Bone marrow (tissue), 2 donors: ENCODE results near the gene ENOX1.
"Not testable (repeated sequence)": the region's sequence is repeated elsewhere in the genome, so short reads cannot be mapped to it uniquely, and the experiment has no call there.

ENCODE experiments used
- DNase-seq, 2 donors: peaks; one replicate each; lab custom pipeline; 2025; lab: John Stamatoyannopoulos, UW

ENOX1 gene

GRCh38 chr13:43431841-43432240, 354.9 kb downstream of the ENOX1 start:
- DNase-seq, result no peak

- DNase-seq, result no peak
These were observed 355.5 kb downstream of the ENOX1 start for GRCh38 chr13:43431290-43431716.

- DNase-seq, result no peak
These were observed 358.1 kb downstream of the ENOX1 start for GRCh38 chr13:43428545-43429296.

- DNase-seq, result no peak
These were observed 360.4 kb downstream of the ENOX1 start for GRCh38 chr13:43426355-43426754.

- DNase-seq, result no peak
These were observed 361.5 kb downstream of the ENOX1 start for GRCh38 chr13:43425234-43425633.

- no peak for DNase-seq
These were observed 362.4 kb downstream of the ENOX1 start for GRCh38 chr13:43424412-43424811.

- DNase-seq, result no peak
These were observed 364.7 kb downstream of the ENOX1 start for GRCh38 chr13:43422116-43422515.

- not testable (repeated sequence) for DNase-seq
These were observed 369.9 kb downstream of the ENOX1 start for GRCh38 chr13:43416842-43417241.

- not testable (repeated sequence) for DNase-seq
These were observed 370.4 kb downstream of the ENOX1 start for GRCh38 chr13:43416408-43416807.

- not testable (repeated sequence) for DNase-seq
These were observed 370.8 kb downstream of the ENOX1 start for GRCh38 chr13:43415903-43416391.

GRCh38 chr13:43414111-43414510, 372.7 kb downstream of the ENOX1 start:
- no peak for DNase-seq

- DNase-seq, result no peak
These were observed 375.0 kb downstream of the ENOX1 start for GRCh38 chr13:43411741-43412140.

GRCh38 chr13:43411211-43411610, 375.6 kb downstream of the ENOX1 start:
- DNase-seq, result no peak

GRCh38 chr13:43408274-43408673, 378.5 kb downstream of the ENOX1 start:
- DNase-seq, result no peak

GRCh38 chr13:43407023-43407581, 379.7 kb downstream of the ENOX1 start:
- no peak for DNase-seq

- DNase-seq, result no peak
These were observed 381.3 kb downstream of the ENOX1 start for GRCh38 chr13:43405457-43405856.

GRCh38 chr13:43402380-43402779, 384.4 kb downstream of the ENOX1 start:
- no peak for DNase-seq

GRCh38 chr13:43401361-43401760, 385.4 kb downstream of the ENOX1 start:
- no peak for DNase-seq

- DNase-seq, result no peak
These were observed 389.7 kb downstream of the ENOX1 start for GRCh38 chr13:43397111-43397510.

GRCh38 chr13:43391036-43391435, 395.7 kb downstream of the ENOX1 start:
- peak in 1 of 2 donors; percentile 23 for DNase-seq

GRCh38 chr13:43390619-43391018, 396.2 kb downstream of the ENOX1 start:
- no peak for DNase-seq

- no peak for DNase-seq
These were observed 396.8 kb downstream of the ENOX1 start for GRCh38 chr13:43389983-43390382.

- DNase-seq, result no peak
These were observed 397.2 kb downstream of the ENOX1 start for GRCh38 chr13:43389573-43389972.
